A549 treated with AZD9567 at 1 μM for 4 hours (cell line): Measurements from ENCODE around the gene OLFM3. TPM values are rescaled to one million over a fixed set of nuclear protein-coding genes. Genes with fewer than 3 reads are reported as not detected.

Experiments
- total RNA-seq: library from RNA; stranded (reverse); fragments of 200-300 nt; extraction: Qiagen RNA extraction; gene quantifications from 5 replicates; pipeline ENCODE4 v1.2.3, GENCODE V29; 2022; ENCODE audit not compliant: insufficient read depth

OLFM3 gene
- total RNA-seq, result not detected in 5 replicates

GRCh38 chr1:101996825-101997465 is at the start of gene OLFM3:
OLFM3 (minus strand) TSS chr1:101996926.

